B cell (primary cell): ENCODE measurements around the gene C12orf57. TPM values are rescaled to one million over a fixed set of nuclear protein-coding genes. Genes with fewer than 3 reads are reported as not detected.

Experiments
- ATAC-seq: fragments of 200-7000 bp; cut with Tn5 transposase; one replicate; pipeline ENCODE4 v1.10.0; 2021; ENCODE audit warnings: low read depth, mild to moderate bottlenecking, moderate number of reproducible peaks, moderate library complexity
- CTCF ChIA-PET: fragments of 350-600 bp; sonication (Branson Sonifier 250); formaldehyde crosslinking; loops from one replicate; lab custom pipeline; 2021; ENCODE audit warnings: antibody characterized with exemption, inconsistent platforms; lab: Charles Lee
- POLR2A ChIA-PET: fragments of 350-600 bp; sonication (Branson Sonifier 250); formaldehyde crosslinking; loops from one replicate; lab custom pipeline; 2021; ENCODE audit warnings: antibody characterized with exemption; lab: Charles Lee
- DNase-seq: peaks from one replicate; pipeline ENCODE4 v3.0.0; 2013
- H2AFZ ChIP-seq: 2 replicates; pipeline ENCODE4 v1.6.1; 2012; ENCODE audit warnings: mild to moderate bottlenecking, low read depth, low read length; ENCODE audit not compliant: insufficient read depth, poor library complexity, severe bottlenecking
- H3K27ac ChIP-seq, 2 donors: 1 replicate in 1 of 2; 2 replicates in 1 of 2; pipeline ENCODE4 v1.5.1; 2012 to 2013; ENCODE audit warnings: low read length in 2 of 2, mild to moderate bottlenecking in 2 of 2, moderate library complexity in 1 of 2
- H3K27me3 ChIP-seq, 4 experiments: fragments of 200-600 bp in 1 of 4; sonication (generic) in 1 of 4; replicated peaks in 1 of 4; 1 replicate in 2 of 4; 2 replicates in 2 of 4; pipeline versions ENCODE4 v1.6.1 to v1.7.0; 2013 to 2016; ENCODE audit warnings: low read length in 3 of 4, mild to moderate bottlenecking in 2 of 4, mixed read lengths in 1 of 4, moderate library complexity in 1 of 4; ENCODE audit not compliant: insufficient read depth in 4 of 4, control insufficient read depth in 3 of 4; ENCODE audit errors: control extremely low read depth in 1 of 4
- H3K36me3 ChIP-seq, 2 experiments: replicated peaks in 1 of 2; 1 replicate in 1 of 2; 2 replicates in 1 of 2; pipeline versions ENCODE4 v1.6.1 to v1.7.1; 2013; ENCODE audit warnings: low read length in 1 of 2; ENCODE audit not compliant: insufficient read depth in 2 of 2, control insufficient read depth in 1 of 2; ENCODE audit errors: control extremely low read depth in 1 of 2, extremely low read depth in 1 of 2
- H3K4me1 ChIP-seq, 2 donors: fragments of 200-600 bp in 1 of 2; sonication (generic) in 1 of 2; 1 replicate in 1 of 2; 2 replicates in 1 of 2; pipeline versions ENCODE4 v1.5.1 to v1.6.1; 2013 to 2017; ENCODE audit warnings: low read length in 2 of 2; ENCODE audit not compliant: control insufficient read depth in 2 of 2, insufficient read depth in 2 of 2
- H3K4me2 ChIP-seq: replicated peaks from 2 replicates; pipeline ENCODE3; 2012; ENCODE audit warnings: mild to moderate bottlenecking, low read depth, low read length; ENCODE audit not compliant: poor library complexity, severe bottlenecking
- H3K4me3 ChIP-seq, 5 experiments: fragments of 200-600 bp in 1 of 5; sonication (generic) in 1 of 5; 1 replicate in 3 of 5; 2 replicates in 2 of 5; pipeline versions ENCODE4 v1.5.1 to v1.7.0; 2011 to 2016; ENCODE audit warnings: low read length in 4 of 5, mild to moderate bottlenecking in 4 of 5, low read depth in 2 of 5, control low read depth in 1 of 5, moderate library complexity in 1 of 5; ENCODE audit not compliant: insufficient read depth in 1 of 5; ENCODE audit errors: control extremely low read depth in 1 of 5, extremely low read depth in 1 of 5
- H3K79me2 ChIP-seq: fragments of 200-600 bp; sonication (generic); one replicate; pipeline ENCODE4 v1.6.0; 2016; ENCODE audit warnings: low read length; ENCODE audit not compliant: control insufficient read depth, insufficient read depth
- H3K9ac ChIP-seq: fragments of 200-600 bp; sonication (generic); 2 replicates; pipeline ENCODE4 v1.6.1; 2017; ENCODE audit warnings: mild to moderate bottlenecking, low read length, moderate library complexity
- H3K9me3 ChIP-seq, 3 donors: one replicate each; pipeline versions ENCODE4 v1.6.1 to v1.7.1; 2013; ENCODE audit warnings: low read length in 2 of 3; ENCODE audit not compliant: control insufficient read depth in 2 of 3, insufficient read depth in 1 of 3; ENCODE audit errors: control extremely low read depth in 1 of 3
- H4K20me1 ChIP-seq: 2 replicates; pipeline ENCODE4 v1.6.0; 2012; ENCODE audit warnings: mild to moderate bottlenecking, low read length; ENCODE audit not compliant: insufficient read depth, control insufficient read depth, poor library complexity, severe bottlenecking
- H3K27ac Mint-ChIP-seq: one replicate; pipeline ENCODE4 v1.8.0; 2021; ENCODE audit warnings: mixed read lengths
- H3K27me3 Mint-ChIP-seq: one replicate; pipeline ENCODE4 v1.8.0; 2021; ENCODE audit warnings: mixed read lengths
- H3K4me1 Mint-ChIP-seq: one replicate; pipeline ENCODE4 v1.8.0; 2021; ENCODE audit warnings: mixed read lengths
- H3K4me3 Mint-ChIP-seq: one replicate; pipeline ENCODE4 v1.8.0; 2021; ENCODE audit warnings: mixed read lengths
- H3K9me3 Mint-ChIP-seq: one replicate; pipeline ENCODE4 v1.8.0; 2022; ENCODE audit warnings: mixed read lengths; ENCODE audit not compliant: insufficient read depth
- EZH2 ChIP-seq: IDR thresholded peaks from 2 replicates; pipeline ENCODE4 v1.6.1; 2012; ENCODE audit warnings: borderline replicate concordance, low read depth, mild to moderate bottlenecking, moderate library complexity, low read length; ENCODE audit not compliant: insufficient read depth, poor library complexity, severe bottlenecking
- WGBS: methylation state at CpG from one replicate; pipeline ENCODE4 v1.1.5; 2013; ENCODE audit warnings: missing lambda C conversion rate; ENCODE audit not compliant: insufficient coverage; 5-methylcytosine and 5-hydroxymethylcytosine counted together
- intact Hi-C: fragments of 100-400 bp; cut with micrococcal nuclease; formaldehyde crosslinking; loops from one replicate; pipeline ENCODE4 v1.10.0; 2022
- polyA plus RNA-seq: library from polyadenylated mRNA; depleted of rRNA; stranded (reverse); fragments of >200 nt; gene quantifications from 2 replicates; pipeline ENCODE4 v1.2.3, GENCODE V29; 2012
- total RNA-seq, 2 donors: library from RNA; stranded (reverse); fragments of 120-200 nt in 1 of 2; gene quantifications; 1 replicate in 1 of 2; 2 replicates in 1 of 2; pipeline versions ENCODE4 v1.2.3 to v1.2.4, GENCODE V29; 2013 to 2022
- TF ChIP-seq, protein P1 (sequence below): fragments of 200-600 bp; IDR thresholded peaks from one replicate; pipeline ENCODE4 v1.8.0; 2022; ENCODE audit warnings: antibody characterized with exemption, mild to moderate bottlenecking

The C12orf57 gene
- total and polyA plus RNA-seq, 2 donors (not counting 1 experiment from before 2014, with no cell fraction given): 90.9 to 460 TPM

- peaks cover 0 to 10% (median 1%) of the 10 kb centered on the region in 4 experiments for H3K27me3 ChIP-seq
- TF ChIP-seq, protein P1, sequence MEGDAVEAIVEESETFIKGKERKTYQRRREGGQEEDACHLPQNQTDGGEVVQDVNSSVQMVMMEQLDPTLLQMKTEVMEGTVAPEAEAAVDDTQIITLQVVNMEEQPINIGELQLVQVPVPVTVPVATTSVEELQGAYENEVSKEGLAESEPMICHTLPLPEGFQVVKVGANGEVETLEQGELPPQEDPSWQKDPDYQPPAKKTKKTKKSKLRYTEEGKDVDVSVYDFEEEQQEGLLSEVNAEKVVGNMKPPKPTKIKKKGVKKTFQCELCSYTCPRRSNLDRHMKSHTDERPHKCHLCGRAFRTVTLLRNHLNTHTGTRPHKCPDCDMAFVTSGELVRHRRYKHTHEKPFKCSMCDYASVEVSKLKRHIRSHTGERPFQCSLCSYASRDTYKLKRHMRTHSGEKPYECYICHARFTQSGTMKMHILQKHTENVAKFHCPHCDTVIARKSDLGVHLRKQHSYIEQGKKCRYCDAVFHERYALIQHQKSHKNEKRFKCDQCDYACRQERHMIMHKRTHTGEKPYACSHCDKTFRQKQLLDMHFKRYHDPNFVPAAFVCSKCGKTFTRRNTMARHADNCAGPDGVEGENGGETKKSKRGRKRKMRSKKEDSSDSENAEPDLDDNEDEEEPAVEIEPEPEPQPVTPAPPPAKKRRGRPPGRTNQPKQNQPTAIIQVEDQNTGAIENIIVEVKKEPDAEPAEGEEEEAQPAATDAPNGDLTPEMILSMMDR: no peak
- no peak for TF ChIP-seq EZH2
- peaks cover 23% of the 10 kb centered on the region for H3K4me1 Mint-ChIP-seq
Measured at GRCh38 chr12:6912164-6912935, 31.5 kb upstream of the C12orf57 start.

More at GRCh38 chr12:6912164-6912935, 31.5 kb upstream of the C12orf57 start:
- DNase-seq: no peak
- H3K4me3 ChIP-seq: no peak overlapping the region
- H3K4me2 ChIP-seq: no peak overlapping the region
- POLR2A ChIA-PET: interaction anchor here (1.3 kb wide), 1 partner anchor 43 kb away, joined by 3 read pairs; no protein-coding TSS in a partner anchor
- H3K36me3 ChIP-seq: peaks cover 0 to 4% of the 10 kb centered on the region in 2 experiments
- CTCF ChIA-PET: interaction anchor here (1.0 to 2.8 kb wide), 6 partner anchors 10 to 199 kb away, joined by 3 to 11 read pairs (median 6); partner anchors contain the start of gene SPSB2
- Mint-ChIP-seq H3K4me3 (peak overlapping the region; percentile 69), H3K27me3 (no peaks in the 10 kb centered on the region), H3K9me3 (no peaks in the 10 kb centered on the region), H3K27ac (peak overlapping the region; percentile 10)
- H3K27ac ChIP-seq: no peak overlapping the region
- intact Hi-C loops: no loop called here
- H3K9ac ChIP-seq: no peak overlapping the region
- H3K9me3 ChIP-seq: peaks cover 0 to 3% (median 0%) of the 10 kb centered on the region in 3 donors
- H3K4me1 ChIP-seq: peaks cover 11 to 19% of the 10 kb centered on the region in 2 donors
- H4K20me1 ChIP-seq: no peaks in the 10 kb centered on the region
- WGBS: 95% methylated on average over 14 of the region's 15 CpGs
- no peaks in the 10 kb centered on the region for H3K79me2 ChIP-seq
- H2AFZ ChIP-seq: no peak overlapping the region
- ATAC-seq: no peak
